Activated B cell treated with CpG ODN at 0.5 μM for 24 hours (primary cell): ENCODE data around the gene ALLC. TPM values are rescaled to one million over a fixed set of nuclear protein-coding genes. Genes with fewer than 3 reads are reported as not detected.

ENCODE experiments used
- ATAC-seq: fragments of 200-7000 bp; cut with Tn5 transposase; one replicate; pipeline ENCODE4 v1.10.0; 2021; ENCODE audit warnings: low read depth, mild to moderate bottlenecking, moderate library complexity
- CTCF ChIA-PET: fragments of 350-600 bp; sonication (Branson Sonifier 250); formaldehyde crosslinking; loops from one replicate; lab custom pipeline; 2021; ENCODE audit warnings: antibody characterized with exemption; lab: Charles Lee
- POLR2A ChIA-PET: fragments of 350-600 bp; sonication (Branson Sonifier 250); formaldehyde crosslinking; loops from one replicate; lab custom pipeline; 2021; ENCODE audit warnings: antibody characterized with exemption; lab: Charles Lee
- DNase-seq: peaks from one replicate; pipeline ENCODE4 v3.0.0; 2022
- H3K27ac Mint-ChIP-seq: one replicate; pipeline ENCODE4 v1.8.0; 2020; ENCODE audit warnings: mixed read lengths
- H3K27me3 Mint-ChIP-seq: one replicate; pipeline ENCODE4 v1.8.0; 2021; ENCODE audit warnings: mixed read lengths
- H3K36me3 Mint-ChIP-seq: one replicate; pipeline ENCODE4 v1.8.0; 2021; ENCODE audit warnings: low read depth, mixed read lengths
- H3K4me1 Mint-ChIP-seq: one replicate; pipeline ENCODE4 v1.8.0; 2021; ENCODE audit warnings: mixed read lengths
- H3K4me3 Mint-ChIP-seq: one replicate; pipeline ENCODE4 v1.8.0; 2020; ENCODE audit warnings: mild to moderate bottlenecking, mixed read lengths
- H3K9me3 Mint-ChIP-seq: one replicate; pipeline ENCODE4 v1.8.0; 2020; ENCODE audit warnings: mixed read lengths
- intact Hi-C: fragments of 100-400 bp; cut with micrococcal nuclease; formaldehyde crosslinking; loops from one replicate; pipeline ENCODE4 v1.15.1; 2024
- total RNA-seq: library from RNA; stranded (reverse); gene quantifications from 2 replicates; pipeline ENCODE4 v1.2.3, GENCODE V29; 2022
- TF ChIP-seq, protein P1 (sequence below): fragments of 200-600 bp; IDR thresholded peaks from one replicate; pipeline ENCODE4 v1.8.0; 2022; ENCODE audit warnings: antibody characterized with exemption, mild to moderate bottlenecking

The ALLC gene
- total RNA-seq, 1 donor from 2014 or later = not detected

DNA sequence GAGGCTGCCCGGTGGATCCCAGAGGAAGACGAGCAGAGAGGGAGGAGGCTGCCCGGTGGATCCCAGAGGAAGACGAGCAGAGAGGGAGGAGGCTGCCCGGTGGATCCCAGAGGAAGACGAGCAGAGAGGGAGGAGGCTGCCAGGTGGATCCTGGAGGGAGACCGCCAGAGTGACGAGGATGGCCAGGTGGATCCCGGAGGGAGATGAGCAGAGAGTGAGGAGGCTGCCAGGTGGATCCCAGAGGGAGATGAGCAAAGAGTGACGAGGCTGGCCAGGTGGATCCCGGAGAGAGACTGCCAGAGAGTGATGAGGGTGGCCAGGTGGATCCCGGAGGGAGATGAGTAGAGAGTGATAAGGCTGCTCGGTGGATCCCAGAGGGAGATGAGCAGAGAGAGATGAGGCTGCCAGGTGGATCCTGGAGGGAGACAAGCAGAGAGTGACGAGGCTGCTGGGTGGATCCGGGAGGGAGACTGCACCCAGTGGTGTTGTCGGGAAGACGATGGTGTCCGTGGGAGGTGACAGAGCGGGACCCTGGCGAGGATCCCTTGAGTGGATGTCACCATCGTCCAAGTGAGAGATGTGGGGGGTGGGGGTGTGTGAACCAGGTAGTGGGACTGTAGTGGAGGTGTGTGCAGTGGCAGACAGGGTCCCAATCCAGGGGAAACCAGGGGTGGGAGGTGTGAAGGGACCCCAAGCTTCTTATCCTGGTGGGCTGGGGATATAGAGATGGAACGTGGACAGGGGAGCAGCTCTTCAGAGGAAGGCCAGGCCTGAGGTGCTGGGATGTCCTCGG, 67.7 kb downstream of the ALLC start:
- Mint-ChIP-seq H3K4me1 (no peaks in the 10 kb centered on the region), H3K27me3 (peaks cover 15% of the 10 kb centered on the region), H3K27ac (no peak overlapping the region), H3K9me3 (peaks cover 7% of the 10 kb centered on the region), H3K4me3 (no peak overlapping the region), H3K36me3 (no peaks in the 10 kb centered on the region)
- DNase-seq (no peak), ATAC-seq (no peak)
- ChIA-PET CTCF (no interaction called here), POLR2A (no interaction called here)
- intact Hi-C loops = no loop called here
- TF ChIP-seq, protein P1, sequence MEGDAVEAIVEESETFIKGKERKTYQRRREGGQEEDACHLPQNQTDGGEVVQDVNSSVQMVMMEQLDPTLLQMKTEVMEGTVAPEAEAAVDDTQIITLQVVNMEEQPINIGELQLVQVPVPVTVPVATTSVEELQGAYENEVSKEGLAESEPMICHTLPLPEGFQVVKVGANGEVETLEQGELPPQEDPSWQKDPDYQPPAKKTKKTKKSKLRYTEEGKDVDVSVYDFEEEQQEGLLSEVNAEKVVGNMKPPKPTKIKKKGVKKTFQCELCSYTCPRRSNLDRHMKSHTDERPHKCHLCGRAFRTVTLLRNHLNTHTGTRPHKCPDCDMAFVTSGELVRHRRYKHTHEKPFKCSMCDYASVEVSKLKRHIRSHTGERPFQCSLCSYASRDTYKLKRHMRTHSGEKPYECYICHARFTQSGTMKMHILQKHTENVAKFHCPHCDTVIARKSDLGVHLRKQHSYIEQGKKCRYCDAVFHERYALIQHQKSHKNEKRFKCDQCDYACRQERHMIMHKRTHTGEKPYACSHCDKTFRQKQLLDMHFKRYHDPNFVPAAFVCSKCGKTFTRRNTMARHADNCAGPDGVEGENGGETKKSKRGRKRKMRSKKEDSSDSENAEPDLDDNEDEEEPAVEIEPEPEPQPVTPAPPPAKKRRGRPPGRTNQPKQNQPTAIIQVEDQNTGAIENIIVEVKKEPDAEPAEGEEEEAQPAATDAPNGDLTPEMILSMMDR = no peak

DNA sequence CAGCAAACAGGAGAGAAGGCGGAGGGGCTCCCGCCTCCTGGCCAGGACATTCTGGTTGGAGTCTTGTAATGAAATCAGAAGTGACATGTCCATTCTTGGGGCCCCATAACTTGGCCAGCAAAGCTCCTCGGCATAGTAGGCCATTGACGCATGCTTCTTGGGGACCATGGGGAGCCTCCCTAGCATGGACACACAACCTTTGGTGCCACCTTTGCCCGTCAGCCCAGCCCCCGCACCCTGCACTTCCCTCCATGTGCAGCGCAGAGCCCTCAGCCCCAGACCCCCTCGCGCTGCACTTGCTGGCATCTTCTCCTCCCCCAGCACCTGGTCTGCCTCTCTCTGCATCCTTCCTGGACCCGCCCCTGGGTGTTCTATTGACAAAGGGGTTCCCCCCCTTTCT, 68.5 kb downstream of the ALLC start:
- TF ChIP-seq, protein P1 = no peak
- DNase-seq (no peak), ATAC-seq (no peak)
- Mint-ChIP-seq H3K27me3 (peaks cover 15% of the 10 kb centered on the region), H3K27ac (no peak overlapping the region), H3K4me1 (no peaks in the 10 kb centered on the region), H3K9me3 (no peaks in the 10 kb centered on the region), H3K36me3 (no peaks in the 10 kb centered on the region), H3K4me3 (no peak overlapping the region)
- ChIA-PET POLR2A (no interaction called here), CTCF (no interaction called here)
- intact Hi-C loops = no loop called here

DNA sequence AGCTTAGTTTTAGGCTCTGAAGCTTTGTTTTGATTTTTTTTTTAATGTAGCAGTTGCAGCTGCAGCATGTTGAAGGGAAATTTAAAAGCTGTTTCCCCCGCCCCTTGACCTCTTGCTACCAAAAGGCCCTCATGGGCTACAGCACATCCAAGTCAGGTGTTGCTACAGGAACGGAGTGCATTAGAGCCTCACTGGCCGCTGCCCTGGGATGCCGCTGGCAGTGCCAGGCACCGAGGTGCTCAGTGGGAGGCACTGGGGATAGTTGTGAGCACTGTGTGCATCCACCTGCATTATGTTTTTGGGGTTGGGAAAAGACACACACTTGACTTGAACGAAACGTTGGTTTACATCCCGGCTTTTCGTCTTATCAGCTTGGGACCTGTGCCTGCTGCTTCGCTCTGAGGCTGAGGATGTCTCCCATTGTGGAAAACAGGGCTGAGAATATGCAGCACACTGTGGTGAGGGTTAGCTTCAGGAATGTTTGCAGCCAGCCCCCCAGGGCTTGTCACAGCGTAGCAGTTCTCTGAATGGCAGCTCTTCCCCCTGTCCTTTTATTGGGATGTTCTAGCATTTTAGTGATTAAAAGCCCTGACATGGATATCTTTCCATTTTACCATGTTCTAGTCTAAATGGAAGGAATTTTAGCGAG, 69.5 kb downstream of the ALLC start:
- H3K27ac Mint-ChIP-seq = no peak overlapping the region
- no peaks in the 10 kb centered on the region for H3K4me1 Mint-ChIP-seq
- ATAC-seq = no peak
- DNase-seq = no peak
- ChIA-PET POLR2A (no interaction called here), CTCF (interaction anchor here (0.6 to 1.5 kb wide), 4 partner anchors 13 to 1833 kb away, joined by 3 to 6 read pairs (median 3); no protein-coding TSS in a partner anchor)
- no peaks in the 10 kb centered on the region for H3K9me3 Mint-ChIP-seq
- H3K36me3 Mint-ChIP-seq = no peaks in the 10 kb centered on the region
- H3K4me3 Mint-ChIP-seq = no peak overlapping the region
- H3K27me3 Mint-ChIP-seq = peaks cover 15% of the 10 kb centered on the region
- TF ChIP-seq, protein P1 = no peak
- intact Hi-C loops = no loop called here

DNA sequence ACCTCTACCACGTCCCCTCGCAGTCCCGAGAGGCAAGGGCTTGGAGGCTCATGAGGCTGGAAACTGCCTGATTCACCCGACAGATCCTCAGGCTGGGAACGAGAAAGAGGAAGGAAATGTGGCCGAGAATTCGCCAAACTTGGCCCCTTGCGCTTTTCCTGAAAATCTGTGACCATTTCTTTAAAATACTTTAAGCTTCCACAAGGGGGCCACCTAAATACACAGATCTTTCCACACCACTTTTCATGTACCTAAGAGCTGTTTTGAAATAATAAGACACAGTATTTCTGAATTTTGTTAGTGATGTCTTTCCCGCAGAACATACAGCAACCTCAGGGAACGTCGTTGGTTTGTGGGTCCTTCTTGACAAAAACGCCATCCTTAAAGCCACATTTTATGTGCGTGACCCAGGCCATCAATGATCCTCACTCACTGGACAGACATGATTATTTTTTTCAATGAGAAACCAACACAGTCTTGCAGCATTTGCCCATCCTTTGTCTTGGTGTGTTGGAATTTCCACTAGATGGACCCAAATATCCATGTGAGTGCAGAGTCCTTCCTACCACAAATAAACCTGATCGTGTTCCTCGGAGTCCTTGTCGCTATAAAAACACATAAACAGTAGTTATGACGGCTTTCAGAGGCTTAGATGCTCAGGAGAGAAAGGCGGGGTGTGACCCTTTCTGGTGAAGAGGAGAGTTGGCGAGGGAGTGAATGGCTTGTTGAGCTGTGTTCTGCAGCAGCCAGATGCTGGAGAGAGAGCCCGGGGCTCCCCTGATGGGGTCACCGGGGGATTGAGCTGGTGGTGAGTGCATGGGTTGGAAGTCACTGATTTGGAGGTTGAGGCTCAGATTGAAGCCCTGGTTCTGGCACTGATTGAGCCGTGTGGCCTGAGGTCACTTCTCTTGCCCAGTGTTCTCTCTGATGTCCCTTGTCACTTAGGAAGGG, 70.4 kb downstream of the ALLC start:
- POLR2A ChIA-PET = no interaction called here
- peaks cover 10% of the 10 kb centered on the region for H3K27me3 Mint-ChIP-seq
- DNase-seq = no peak

More for the DNA sequence above, 70.4 kb downstream of the ALLC start:
- no peak for ATAC-seq
- Mint-ChIP-seq H3K4me1 (no peaks in the 10 kb centered on the region), H3K27ac (no peak overlapping the region), H3K4me3 (no peak overlapping the region), H3K9me3 (no peaks in the 10 kb centered on the region), H3K36me3 (no peaks in the 10 kb centered on the region)
- TF ChIP-seq, protein P1 = no peak
- CTCF ChIA-PET = interaction anchor here (1.0 to 1.5 kb wide), 3 partner anchors 13 to 52 kb away, joined by 3 to 6 read pairs (median 3); no protein-coding TSS in a partner anchor
- intact Hi-C loops = no loop called here
